AG04449 (cell line): ENCODE data around the gene ARMC9.

Source experiments
- CTCF ChIA-PET: fragments of 350-600 bp; formaldehyde crosslinking; extraction: SDS; loops from one replicate; lab custom pipeline; 2021; ENCODE audit warnings: antibody characterized with exemption; lab: Yijun Ruan, JAX
- POLR2A ChIA-PET: fragments of 400-600, 350-600 bp; formaldehyde crosslinking; extraction: SDS; loops from one replicate; lab custom pipeline; 2020; ENCODE audit warnings: antibody characterized with exemption, inconsistent platforms; lab: Yijun Ruan, JAX
- DNase-seq: peaks from one replicate; pipeline ENCODE4 v3.0.0-alpha.2; 2010; ENCODE audit warnings: low read depth, low spot score
- H3K4me3 ChIP-seq: 2 replicates; pipeline ENCODE4 v1.5.1; 2011; ENCODE audit warnings: low read depth, mild to moderate bottlenecking, control low read depth, low read length
- CTCF ChIP-seq: IDR thresholded peaks from one replicate; pipeline ENCODE4 v1.5.1; 2011; ENCODE audit warnings: mild to moderate bottlenecking, moderate library complexity, low read length, control low read depth, inconsistent platforms; ENCODE audit not compliant: insufficient read depth; ENCODE audit errors: missing control alignments

Gene ARMC9

GRCh38 chr2:231260442-231261208 lies 62.2 kb downstream of the ARMC9 start:
- POLR2A ChIA-PET, result no interaction called here
- H3K4me3 ChIP-seq, result no peak overlapping the region
- TF ChIP-seq CTCF, result no peak
- CTCF ChIA-PET, result interaction anchor here (0.9 kb wide), 1 partner anchor 69 kb away, joined by 3 read pairs; no protein-coding TSS in a partner anchor
- no peak for DNase-seq

GRCh38 chr2:231263118-231263831 lies 64.8 kb downstream of the ARMC9 start:
- ChIA-PET POLR2A (no interaction called here), CTCF (interaction anchor here (1.5 kb wide), 1 partner anchor 9 kb away, joined by 4 read pairs; no protein-coding TSS in a partner anchor)
- no peak for DNase-seq
- H3K4me3 ChIP-seq, result no peak overlapping the region
- no peak for TF ChIP-seq CTCF

- no peak for TF ChIP-seq CTCF
- POLR2A ChIA-PET, result no interaction called here
- no peak for DNase-seq
- CTCF ChIA-PET, result interaction anchor here (1.2 kb wide), 1 partner anchor 142 kb away, joined by 3 read pairs; no protein-coding TSS in a partner anchor
- no peak overlapping the region for H3K4me3 ChIP-seq
Measured at GRCh38 chr2:231270221-231271114, 72.0 kb downstream of the ARMC9 start.

- no peak for TF ChIP-seq CTCF
- POLR2A ChIA-PET, result no interaction called here
- no peak overlapping the region for H3K4me3 ChIP-seq
- DNase-seq, result no peak
- CTCF ChIA-PET, result interaction anchor here (1.1 kb wide), 1 partner anchor 169 kb away, joined by 3 read pairs; no protein-coding TSS in a partner anchor
Measured at GRCh38 chr2:231272991-231273390, 74.6 kb downstream of the ARMC9 start.

- ChIA-PET CTCF (interaction anchor here (0.6 to 1.3 kb wide), 5 partner anchors 16 to 173 kb away, joined by 3 to 5 read pairs (median 4); no protein-coding TSS in a partner anchor), POLR2A (no interaction called here)
- H3K4me3 ChIP-seq, result no peak overlapping the region
- no peak for DNase-seq
- TF ChIP-seq CTCF, result no peak
Measured at GRCh38 chr2:231276987-231277386, 78.6 kb downstream of the ARMC9 start.
